ENCODE measurements around the gene PACRGL. TPM values are rescaled to one million over a fixed set of nuclear protein-coding genes. Genes with fewer than 3 reads are reported as not detected.
"Not testable (repeated sequence)": the region's sequence is repeated elsewhere in the genome, so short reads cannot be mapped to it uniquely, and the experiment has no call there.

The PACRGL gene
- total RNA-seq, 1 experiment from 2014 or later: 13.5 TPM

DNA sequence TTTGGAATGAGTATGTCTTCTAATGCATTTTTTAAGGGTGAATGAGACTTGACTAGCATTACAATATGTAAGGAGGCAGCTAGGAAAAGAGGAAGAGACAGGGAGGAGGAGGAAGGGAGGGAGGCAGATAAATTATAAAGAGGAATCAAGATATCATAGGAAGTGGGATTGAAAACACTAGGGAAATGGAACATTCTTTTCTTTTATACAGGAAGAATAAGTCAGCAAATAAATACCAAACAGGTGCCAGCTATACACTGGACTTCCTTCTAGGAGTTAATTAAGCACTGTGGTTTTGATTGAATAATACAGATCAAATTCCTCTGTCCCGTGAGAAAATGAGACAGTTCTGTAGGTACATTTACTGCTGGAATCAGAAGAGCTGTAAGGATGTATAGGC lies 78.6 kb downstream of the PACRGL start:
- H3K36me3 Mint-ChIP-seq: peaks cover 23% of the 10 kb centered on the region

DNA sequence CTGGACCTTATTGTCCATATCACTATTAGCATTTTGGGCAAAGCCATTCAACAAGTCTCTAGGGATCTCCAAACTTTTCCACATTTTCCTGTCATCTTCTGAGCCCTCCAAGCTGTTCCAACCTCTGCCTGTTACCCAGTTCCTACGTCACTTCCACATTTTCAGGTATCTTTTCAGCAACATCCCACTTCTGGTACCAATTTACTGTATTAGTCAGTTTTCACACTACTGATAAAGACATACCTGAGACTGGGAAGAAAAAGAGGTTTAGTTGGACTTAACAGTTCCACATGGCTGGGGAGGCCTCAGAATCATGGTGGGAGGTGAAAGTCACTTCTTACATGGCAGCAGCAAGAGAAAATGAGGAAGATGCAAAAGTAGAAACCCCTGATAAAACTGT lies 82.9 kb downstream of the PACRGL start:
- H3K4me3 Mint-ChIP-seq; ATAC-seq; H3K4me1 Mint-ChIP-seq; CTCF ChIA-PET; DNase-seq (ENCODE audit: low spot score); POLR2A ChIA-PET; H3K27me3 Mint-ChIP-seq (ENCODE audit: low read depth); H3K27ac Mint-ChIP-seq: not testable (repeated sequence)
- peaks cover 44% of the 10 kb centered on the region for H3K9me3 Mint-ChIP-seq
- peaks cover 23% of the 10 kb centered on the region for H3K36me3 Mint-ChIP-seq

More for the DNA sequence above, 78.6 kb downstream of the PACRGL start:
- peaks cover 42% of the 10 kb centered on the region for H3K9me3 Mint-ChIP-seq
- no peak for ATAC-seq
- no peak for TF ChIP-seq TEAD1 (CRISPR knock-in tag; IDR thresholded peaks at IDR 0.05)
- TF ChIP-seq, protein P1, sequence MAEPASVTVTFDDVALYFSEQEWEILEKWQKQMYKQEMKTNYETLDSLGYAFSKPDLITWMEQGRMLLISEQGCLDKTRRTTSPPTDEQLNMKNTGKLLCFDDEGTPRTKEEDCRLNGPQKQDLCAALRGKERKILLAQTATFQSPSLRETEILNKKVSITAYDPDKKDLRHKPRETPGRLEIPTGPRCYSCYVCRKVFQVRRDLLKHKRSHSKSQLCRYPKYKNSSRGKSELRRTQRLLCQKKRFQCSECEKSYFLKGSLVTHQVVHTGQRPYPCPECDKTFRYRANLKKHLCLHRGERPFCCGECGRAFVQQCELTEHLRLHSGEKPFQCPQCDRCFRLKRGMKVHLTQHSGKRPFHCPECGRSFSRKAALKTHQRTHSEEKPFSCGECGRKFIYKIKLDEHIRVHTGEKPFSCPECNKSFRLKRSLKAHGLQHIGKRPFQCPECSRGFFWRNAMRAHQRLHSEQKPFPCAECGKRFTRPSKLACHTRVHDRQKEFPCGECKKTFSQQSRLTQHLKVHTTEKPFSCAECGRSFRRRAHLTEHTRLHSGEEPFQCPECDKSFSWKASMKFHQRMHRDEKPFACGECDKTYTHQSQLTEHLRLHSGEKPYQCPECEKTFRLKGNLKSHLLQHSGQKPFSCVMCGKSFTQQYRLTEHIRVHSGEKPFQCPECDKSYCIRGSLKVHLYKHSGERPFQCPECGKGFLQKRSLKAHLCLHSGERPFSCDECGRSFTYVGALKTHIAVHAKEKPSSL (CRISPR knock-in tag; conservative IDR thresholded peaks at IDR 0.05): no peak
- TF ChIP-seq ZNF416 (CRISPR knock-in tag; IDR thresholded peaks at IDR 0.05): no peak
- TF ChIP-seq NR3C1 (CRISPR knock-in tag; conservative IDR thresholded peaks at IDR 0.05; ENCODE audit: low read depth): no peak
- no peak for TF ChIP-seq RORB (CRISPR knock-in tag; IDR thresholded peaks at IDR 0.05)
- TF ChIP-seq MXD4 (CRISPR knock-in tag; IDR thresholded peaks at IDR 0.05; ENCODE audit: borderline replicate concordance): no peak
- TF ChIP-seq SOX15 (CRISPR knock-in tag; IDR thresholded peaks at IDR 0.05): no peak
- TF ChIP-seq, protein P2, sequence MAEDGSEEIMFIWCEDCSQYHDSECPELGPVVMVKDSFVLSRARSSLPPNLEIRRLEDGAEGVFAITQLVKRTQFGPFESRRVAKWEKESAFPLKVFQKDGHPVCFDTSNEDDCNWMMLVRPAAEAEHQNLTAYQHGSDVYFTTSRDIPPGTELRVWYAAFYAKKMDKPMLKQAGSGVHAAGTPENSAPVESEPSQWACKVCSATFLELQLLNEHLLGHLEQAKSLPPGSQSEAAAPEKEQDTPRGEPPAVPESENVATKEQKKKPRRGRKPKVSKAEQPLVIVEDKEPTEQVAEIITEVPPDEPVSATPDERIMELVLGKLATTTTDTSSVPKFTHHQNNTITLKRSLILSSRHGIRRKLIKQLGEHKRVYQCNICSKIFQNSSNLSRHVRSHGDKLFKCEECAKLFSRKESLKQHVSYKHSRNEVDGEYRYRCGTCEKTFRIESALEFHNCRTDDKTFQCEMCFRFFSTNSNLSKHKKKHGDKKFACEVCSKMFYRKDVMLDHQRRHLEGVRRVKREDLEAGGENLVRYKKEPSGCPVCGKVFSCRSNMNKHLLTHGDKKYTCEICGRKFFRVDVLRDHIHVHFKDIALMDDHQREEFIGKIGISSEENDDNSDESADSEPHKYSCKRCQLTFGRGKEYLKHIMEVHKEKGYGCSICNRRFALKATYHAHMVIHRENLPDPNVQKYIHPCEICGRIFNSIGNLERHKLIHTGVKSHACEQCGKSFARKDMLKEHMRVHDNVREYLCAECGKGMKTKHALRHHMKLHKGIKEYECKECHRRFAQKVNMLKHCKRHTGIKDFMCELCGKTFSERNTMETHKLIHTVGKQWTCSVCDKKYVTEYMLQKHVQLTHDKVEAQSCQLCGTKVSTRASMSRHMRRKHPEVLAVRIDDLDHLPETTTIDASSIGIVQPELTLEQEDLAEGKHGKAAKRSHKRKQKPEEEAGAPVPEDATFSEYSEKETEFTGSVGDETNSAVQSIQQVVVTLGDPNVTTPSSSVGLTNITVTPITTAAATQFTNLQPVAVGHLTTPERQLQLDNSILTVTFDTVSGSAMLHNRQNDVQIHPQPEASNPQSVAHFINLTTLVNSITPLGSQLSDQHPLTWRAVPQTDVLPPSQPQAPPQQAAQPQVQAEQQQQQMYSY (CRISPR knock-in tag; IDR thresholded peaks at IDR 0.05): no peak
- TF ChIP-seq RELA (CRISPR knock-in tag; IDR thresholded peaks at IDR 0.05; ENCODE audit: borderline replicate concordance): no peak
- TF ChIP-seq, protein P3, sequence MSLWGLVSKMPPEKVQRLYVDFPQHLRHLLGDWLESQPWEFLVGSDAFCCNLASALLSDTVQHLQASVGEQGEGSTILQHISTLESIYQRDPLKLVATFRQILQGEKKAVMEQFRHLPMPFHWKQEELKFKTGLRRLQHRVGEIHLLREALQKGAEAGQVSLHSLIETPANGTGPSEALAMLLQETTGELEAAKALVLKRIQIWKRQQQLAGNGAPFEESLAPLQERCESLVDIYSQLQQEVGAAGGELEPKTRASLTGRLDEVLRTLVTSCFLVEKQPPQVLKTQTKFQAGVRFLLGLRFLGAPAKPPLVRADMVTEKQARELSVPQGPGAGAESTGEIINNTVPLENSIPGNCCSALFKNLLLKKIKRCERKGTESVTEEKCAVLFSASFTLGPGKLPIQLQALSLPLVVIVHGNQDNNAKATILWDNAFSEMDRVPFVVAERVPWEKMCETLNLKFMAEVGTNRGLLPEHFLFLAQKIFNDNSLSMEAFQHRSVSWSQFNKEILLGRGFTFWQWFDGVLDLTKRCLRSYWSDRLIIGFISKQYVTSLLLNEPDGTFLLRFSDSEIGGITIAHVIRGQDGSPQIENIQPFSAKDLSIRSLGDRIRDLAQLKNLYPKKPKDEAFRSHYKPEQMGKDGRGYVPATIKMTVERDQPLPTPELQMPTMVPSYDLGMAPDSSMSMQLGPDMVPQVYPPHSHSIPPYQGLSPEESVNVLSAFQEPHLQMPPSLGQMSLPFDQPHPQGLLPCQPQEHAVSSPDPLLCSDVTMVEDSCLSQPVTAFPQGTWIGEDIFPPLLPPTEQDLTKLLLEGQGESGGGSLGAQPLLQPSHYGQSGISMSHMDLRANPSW (CRISPR knock-in tag; conservative IDR thresholded peaks at IDR 0.05; ENCODE audit: low read depth): no peak
- TF ChIP-seq FOXJ3 (CRISPR knock-in tag; IDR thresholded peaks at IDR 0.05; ENCODE audit: borderline replicate concordance): no peak
- TF ChIP-seq ZNF532 (CRISPR knock-in tag; IDR thresholded peaks at IDR 0.05; ENCODE audit: borderline replicate concordance): no peak
- TF ChIP-seq NR2C2 (CRISPR knock-in tag; IDR thresholded peaks at IDR 0.05): no peak
- TF ChIP-seq CREB1 (CRISPR knock-in tag; IDR thresholded peaks at IDR 0.05): no peak
- no peaks in the 10 kb centered on the region; the same call in 1 of the 2 replicates for H3K27me3 Mint-ChIP-seq (ENCODE audit: low read depth)
- DNase-seq (ENCODE audit: low spot score): no peak
- CTCF ChIA-PET: no interaction called here
- H3K4me1 Mint-ChIP-seq: no peaks in the 10 kb centered on the region
- no peak overlapping the region for H3K27ac Mint-ChIP-seq
- no peak overlapping the region for H3K4me3 Mint-ChIP-seq
- POLR2A ChIA-PET: no interaction called here
